Measurements from ENCODE around the gene ARL10.

ARL10 gene

GRCh38 chr5:176320577-176320976 lies 44.7 kb upstream of the ARL10 start:
- Histone ChIP-seq H3K27ac (ENCODE audit: low read length) (no peak overlapping the region), H3K4me2 (ENCODE audit: insufficient read depth, low read length) (no peak overlapping the region), H3K9me3 (ENCODE audit: insufficient read depth, low read length, severe bottlenecking) (no peaks in the 10 kb centered on the region), H3K9ac (ENCODE audit: low read depth, low read length) (no peak overlapping the region), H2AFZ (ENCODE audit: low read depth, low read length) (no peak overlapping the region), H3K79me2 (ENCODE audit: insufficient read depth, low read length) (no peaks in the 10 kb centered on the region), H3K27me3 (ENCODE audit: insufficient read depth, low read length, poor library complexity) (no peaks in the 10 kb centered on the region), H3K4me1 (ENCODE audit: insufficient read depth, low read length) (no peaks in the 10 kb centered on the region), H3K36me3 (ENCODE audit: insufficient read depth, low read length) (peaks cover 21% of the 10 kb centered on the region; the same call in 1 of the 2 replicates), H3K4me3 (ENCODE audit: low read depth in 1 of 2, low read length in 2 of 2) (no peak overlapping the region), H4K20me1 (ENCODE audit: insufficient read depth, low read length) (no peaks in the 10 kb centered on the region)
- TF ChIP-seq EZH2 (IDR thresholded peaks at IDR 0.05; ENCODE audit: borderline replicate concordance, low read depth, low read length, severe bottlenecking) (no peak), CTCF (IDR thresholded peaks at IDR 0.05; ENCODE audit: borderline replicate concordance, extremely low read depth, low read length, poor library complexity, severe bottlenecking) (no peak)
- DNase-seq, result no peak
- no peak for ATAC-seq (ENCODE audit: insufficient read depth, low read depth)

DNA sequence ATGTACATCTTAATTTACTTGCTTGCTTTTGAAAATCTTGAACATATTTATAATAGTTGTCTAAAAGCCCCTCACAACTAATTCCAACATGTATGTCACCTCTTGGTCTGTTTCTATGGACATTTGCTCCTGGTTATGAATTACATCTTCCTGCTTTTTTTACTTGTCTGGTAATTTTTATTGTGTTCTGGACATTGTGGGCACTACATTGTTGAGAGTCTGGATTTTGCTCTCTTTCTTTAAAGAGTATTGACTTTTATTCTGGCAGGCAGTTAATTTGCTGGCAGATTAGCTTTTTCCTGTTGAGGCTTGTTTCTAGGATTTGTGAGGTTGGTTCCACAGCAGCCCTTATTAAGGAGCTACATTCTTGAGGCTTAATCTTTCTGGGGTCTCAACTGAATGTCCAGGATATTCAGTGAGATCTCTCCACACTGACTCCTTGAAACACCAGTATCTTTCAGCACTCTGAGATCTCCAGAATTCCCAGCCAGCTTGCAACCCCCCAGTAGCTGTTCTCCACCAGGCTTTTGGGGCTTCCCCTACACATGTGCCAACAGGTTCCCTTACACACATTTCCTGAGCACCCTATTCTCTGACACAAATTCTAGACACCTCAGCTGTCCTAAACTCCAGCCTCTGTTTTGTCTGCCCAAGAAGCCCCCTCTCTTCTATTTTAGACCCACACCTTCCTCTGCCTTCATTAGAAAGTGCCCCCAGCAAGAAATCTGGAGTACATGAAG lies 31.1 kb upstream of the ARL10 start:
- no peak for ATAC-seq (ENCODE audit: insufficient read depth, low read depth)
- no peak for TF ChIP-seq EZH2 (IDR thresholded peaks at IDR 0.05; ENCODE audit: borderline replicate concordance, low read depth, low read length, severe bottlenecking)
- TF ChIP-seq CTCF (IDR thresholded peaks at IDR 0.05; ENCODE audit: borderline replicate concordance, extremely low read depth, low read length, poor library complexity, severe bottlenecking), result no peak
- no peak overlapping the region for H3K4me3 ChIP-seq (ENCODE audit: low read depth in 1 of 2, low read length in 2 of 2)
- H3K79me2 ChIP-seq (ENCODE audit: insufficient read depth, low read length), result no peaks in the 10 kb centered on the region
- no peaks in the 10 kb centered on the region for H3K27me3 ChIP-seq (ENCODE audit: insufficient read depth, low read length, poor library complexity)
- no peak overlapping the region for H3K9ac ChIP-seq (ENCODE audit: low read depth, low read length)
- H3K4me2 ChIP-seq (ENCODE audit: insufficient read depth, low read length), result no peak overlapping the region
- H3K4me1 ChIP-seq (ENCODE audit: insufficient read depth, low read length), result no peaks in the 10 kb centered on the region
- DNase-seq, result no peak
- peaks cover 11% of the 10 kb centered on the region for H3K36me3 ChIP-seq (ENCODE audit: insufficient read depth, low read length)
- H3K27ac ChIP-seq (ENCODE audit: low read length), result no peak overlapping the region
- no peaks in the 10 kb centered on the region for H4K20me1 ChIP-seq (ENCODE audit: insufficient read depth, low read length)
- H3K9me3 ChIP-seq (ENCODE audit: insufficient read depth, low read length, severe bottlenecking), result no peaks in the 10 kb centered on the region
- H2AFZ ChIP-seq (ENCODE audit: low read depth, low read length), result no peak overlapping the region

DNA sequence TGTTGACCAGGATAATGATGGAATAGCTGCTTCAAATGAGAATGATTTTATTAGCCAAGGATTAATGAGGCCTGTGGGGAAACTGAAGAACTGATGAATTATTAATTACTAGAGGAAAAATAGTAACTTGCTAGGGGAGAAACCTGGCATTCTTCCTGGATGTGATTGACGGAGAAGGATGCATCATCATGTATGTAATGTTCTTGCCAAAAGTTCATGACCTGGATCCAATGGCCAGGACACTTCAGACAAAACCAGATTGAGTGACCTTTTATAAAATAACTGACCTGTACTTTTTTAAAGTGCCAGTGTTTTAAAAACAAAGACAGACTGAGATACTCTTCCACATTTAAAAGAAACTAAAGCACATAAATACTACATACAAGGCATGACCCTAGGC lies 27.4 kb upstream of the ARL10 start:
- Histone ChIP-seq H3K27me3 (ENCODE audit: insufficient read depth, low read length, poor library complexity) (no peaks in the 10 kb centered on the region), H3K4me2 (ENCODE audit: insufficient read depth, low read length) (no peak overlapping the region), H3K36me3 (ENCODE audit: insufficient read depth, low read length) (peaks cover 14% of the 10 kb centered on the region), H3K27ac (ENCODE audit: low read length) (no peak overlapping the region), H3K9ac (ENCODE audit: low read depth, low read length) (no peak overlapping the region), H3K9me3 (ENCODE audit: insufficient read depth, low read length, severe bottlenecking) (no peaks in the 10 kb centered on the region), H3K4me3 (ENCODE audit: low read depth in 1 of 2, low read length in 2 of 2) (no peak overlapping the region), H2AFZ (ENCODE audit: low read depth, low read length) (no peak overlapping the region), H4K20me1 (ENCODE audit: insufficient read depth, low read length) (no peaks in the 10 kb centered on the region), H3K79me2 (ENCODE audit: insufficient read depth, low read length) (no peaks in the 10 kb centered on the region), H3K4me1 (ENCODE audit: insufficient read depth, low read length) (no peaks in the 10 kb centered on the region)
- TF ChIP-seq CTCF (IDR thresholded peaks at IDR 0.05; ENCODE audit: borderline replicate concordance, extremely low read depth, low read length, poor library complexity, severe bottlenecking), result no peak
- no peak for TF ChIP-seq EZH2 (IDR thresholded peaks at IDR 0.05; ENCODE audit: borderline replicate concordance, low read depth, low read length, severe bottlenecking)
- no peak for ATAC-seq (ENCODE audit: insufficient read depth, low read depth)
- DNase-seq, result no peak

Data from DND-41 (cell line).